Muscle of arm (tissue), 12 donors: ENCODE results near the gene FAM90A1. TPM values are rescaled to one million over a fixed set of nuclear protein-coding genes. Genes with fewer than 3 reads are reported as not detected.
"Not testable (repeated sequence)": the region's sequence is repeated elsewhere in the genome, so short reads cannot be mapped to it uniquely, and the experiment has no call there.

Source experiments
- DNase-seq: peaks from one replicate; pipeline ENCODE4 v3.0.0-alpha.2; 2013
- polyA plus RNA-seq, 12 donors: library from polyadenylated mRNA; unstranded; fragments of 120-200 nt; gene quantifications; one replicate each; pipeline ENCODE4 v1.2.1, GENCODE V29; 2013; ENCODE audit not compliant: insufficient read length in 12 of 12

FAM90A1 gene
- polyA plus RNA-seq, 12 donors: 0.30 to 2.2 (median 1.1) TPM; not detected in 2

DNA sequence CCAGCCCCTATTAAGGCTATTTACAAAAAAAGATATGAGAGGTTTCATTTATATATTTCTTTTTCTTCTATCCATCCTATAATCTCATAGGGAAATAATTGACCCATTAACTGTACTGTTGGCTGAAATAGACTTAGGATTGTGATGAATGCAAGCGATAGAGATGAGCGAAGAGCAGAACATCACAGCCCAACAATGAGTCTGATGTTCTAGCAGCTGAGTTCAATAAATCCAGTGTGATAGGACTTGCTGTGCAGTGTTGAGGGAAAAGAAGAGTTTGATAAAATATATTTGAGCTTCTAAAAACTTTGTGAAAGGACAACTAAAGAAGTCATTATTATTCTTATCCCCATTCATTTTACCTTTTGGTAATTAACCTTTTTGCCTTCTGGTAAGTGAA, 54.5 kb downstream of the FAM90A1 start:
- not testable (repeated sequence) for DNase-seq

Other genes starting within 250 kb of the FAM90A1 start
- 10 to 100 TPM in 11 of 12 donors, not detected in 1; 19.0 to 31.8 (median 22.0) TPM for gene FOXJ2, start 194.9 kb downstream of the FAM90A1 start, polyA plus RNA-seq
- gene C3AR1, start 161.3 kb downstream of the FAM90A1 start, polyA plus RNA-seq: 1 to 10 TPM in 11 of 12 donors, not detected in 1; 2.6 to 6.8 (median 5.0) TPM
- 10 to 100 TPM in 11 of 12 donors, not detected in 1; 21.3 to 49.6 (median 24.8) TPM for gene NECAP1, start 145.3 kb downstream of the FAM90A1 start, polyA plus RNA-seq
- 1 to 10 TPM in 9 of 12 donors, under 1 TPM in 1, not detected in 2; 0.93 to 2.7 (median 1.8) TPM for gene CLEC4A, start 104.0 kb downstream of the FAM90A1 start, polyA plus RNA-seq
- gene ZNF705A, start 70.6 kb downstream of the FAM90A1 start, polyA plus RNA-seq: under 1 TPM in 2 of 12 donors, not detected in 10; 0.15 to 0.23 TPM
- not detected for gene CLEC6A, start 228.3 kb upstream of the FAM90A1 start, polyA plus RNA-seq